GM19240 (cell line): ENCODE data around the gene RAB4B.
A peak's percentile ranks its signal among the peaks of the same experiment; 100 is the strongest.
"Not testable (repeated sequence)": the region's sequence is repeated elsewhere in the genome, so short reads cannot be mapped to it uniquely, and the experiment has no call there.

Experiments
- DNase-seq: peaks from one replicate; pipeline ENCODE4 v3.0.0; 2011; ENCODE audit warnings: low spot score; ENCODE audit not compliant: insufficient read length

Gene RAB4B

DNA sequence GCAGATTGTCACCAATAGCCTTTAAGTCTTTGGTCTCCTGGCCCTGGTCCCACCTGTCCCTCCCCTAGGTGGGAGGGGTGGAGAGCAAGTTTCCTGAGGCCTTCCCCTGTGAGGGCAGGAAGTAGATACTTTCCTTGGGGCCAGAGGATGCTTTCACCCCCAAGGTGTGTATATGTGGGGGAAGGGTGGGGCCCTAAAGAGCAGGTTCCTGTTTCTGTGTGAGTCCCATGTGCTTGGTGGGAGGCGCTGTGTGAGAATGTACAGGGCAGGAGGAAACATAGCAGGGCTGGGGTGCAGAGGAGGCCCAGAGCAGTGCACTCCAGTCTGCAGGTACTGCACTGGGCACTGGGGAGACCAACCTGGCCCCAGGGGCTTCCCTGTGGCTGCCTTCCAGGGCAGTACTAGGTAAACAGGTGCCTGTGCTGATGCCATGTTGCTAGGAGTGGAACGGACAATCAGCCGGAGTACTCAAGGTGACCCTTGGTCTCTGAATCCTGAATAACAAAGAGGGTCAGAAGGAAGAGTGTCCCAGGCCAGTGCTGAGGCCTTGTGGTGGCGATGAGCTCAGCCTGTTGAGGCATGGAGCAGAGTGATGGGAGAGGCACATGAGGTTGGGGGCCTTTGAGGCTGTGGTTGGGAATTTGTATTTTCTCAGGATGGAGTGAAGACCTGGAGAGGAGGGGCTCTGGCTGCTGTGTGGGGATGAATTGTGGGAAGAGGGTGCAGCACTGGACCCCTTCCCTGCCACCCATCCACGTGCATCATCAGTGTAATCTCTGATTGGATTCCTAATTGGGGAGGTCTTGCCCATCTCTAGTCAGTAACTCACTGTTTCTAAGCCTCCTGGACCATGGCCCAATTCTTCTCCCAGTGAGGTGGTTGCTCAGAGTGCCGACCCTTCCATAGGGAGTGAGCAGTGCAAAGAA lies 26.1 kb downstream of the RAB4B start:
- DNase-seq, result peak; percentile 33

DNA sequence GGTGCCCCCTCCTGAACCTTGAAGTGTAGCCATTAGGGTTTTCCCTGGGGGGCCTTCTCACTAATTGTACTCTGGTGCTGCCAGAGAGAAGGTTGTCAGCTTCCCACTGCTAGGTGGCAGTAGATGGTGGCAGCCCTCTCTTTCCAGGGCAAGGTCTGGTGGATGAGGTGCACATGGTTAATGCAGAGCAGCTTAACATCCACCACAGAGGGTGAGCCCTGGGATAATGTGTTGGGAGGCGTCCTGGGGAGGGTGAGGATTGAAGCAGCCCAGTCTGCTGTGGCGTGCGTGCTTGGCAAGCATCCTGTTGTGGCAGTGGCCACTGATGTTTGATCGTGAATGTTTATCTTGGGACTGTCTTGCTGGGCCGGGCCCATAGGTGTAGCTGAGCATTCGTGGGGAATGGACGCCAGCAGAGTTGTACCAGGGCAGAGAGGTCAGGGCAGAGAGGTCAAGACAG lies 26.8 kb downstream of the RAB4B start:
- DNase-seq, result no peak

DNA sequence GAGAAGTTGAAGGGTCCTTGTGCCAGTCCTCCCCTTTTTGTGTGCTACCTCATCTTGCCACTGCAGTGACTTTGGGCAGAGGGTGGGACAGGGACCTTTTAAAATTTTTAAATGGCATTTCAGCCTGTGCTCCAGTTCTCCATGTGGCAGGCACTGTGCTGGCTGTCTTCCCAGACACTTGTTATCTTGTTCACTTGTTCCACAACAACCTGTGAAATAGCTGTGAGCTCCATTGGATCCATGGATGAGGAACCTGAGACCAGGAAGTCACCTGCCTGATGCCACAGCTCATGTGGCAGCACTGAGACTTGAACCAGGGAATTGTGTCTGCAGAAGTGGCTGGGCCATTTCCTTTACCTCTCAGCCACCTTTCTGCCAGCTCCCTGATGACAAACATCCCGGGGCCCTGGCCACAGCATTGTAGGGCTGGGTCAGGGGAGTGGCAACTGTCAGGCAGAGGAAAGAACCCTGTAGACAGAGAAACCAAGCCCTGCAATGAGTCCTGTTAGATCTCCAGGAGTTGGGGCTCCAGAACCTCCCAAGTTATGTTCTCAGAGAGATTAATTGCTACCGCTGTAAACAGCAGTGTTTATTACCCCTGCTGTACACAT lies 27.3 kb downstream of the RAB4B start:
- DNase-seq, result no peak

DNA sequence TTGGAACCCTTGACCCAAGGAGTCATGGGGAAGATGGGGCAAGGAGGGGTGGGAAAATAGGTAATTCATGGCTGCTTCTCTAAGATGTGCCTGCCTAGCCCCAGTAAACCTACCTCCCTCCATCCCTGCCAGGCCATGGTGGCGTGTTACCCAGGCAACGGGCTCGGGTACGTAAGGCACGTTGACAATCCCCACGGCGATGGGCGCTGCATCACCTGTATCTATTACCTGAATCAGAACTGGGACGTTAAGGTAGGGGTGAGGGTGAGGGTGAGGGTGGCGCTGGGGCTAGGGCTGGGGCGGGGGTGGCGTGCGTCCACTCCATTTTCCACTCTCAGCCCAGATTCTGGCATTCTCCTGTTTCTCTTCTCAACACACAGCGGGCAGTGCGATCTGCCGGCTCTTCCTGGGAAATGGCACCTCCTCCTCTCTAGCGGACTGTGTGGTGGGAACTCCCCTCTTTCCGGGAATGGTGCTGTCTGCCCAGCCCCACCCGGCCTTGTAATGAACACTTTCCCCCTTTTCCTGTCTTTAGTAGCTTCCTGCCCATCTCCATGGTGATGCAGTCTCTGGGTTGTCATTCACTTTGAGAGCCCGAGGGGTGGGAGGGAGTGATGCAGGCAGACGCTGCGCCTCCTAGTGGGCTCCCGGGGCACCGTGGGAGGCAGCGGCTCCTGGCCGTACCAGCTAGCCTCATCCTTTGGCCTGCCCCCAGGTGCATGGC lies 28.5 kb downstream of the RAB4B start:
- peak; percentile 70 for DNase-seq

DNA sequence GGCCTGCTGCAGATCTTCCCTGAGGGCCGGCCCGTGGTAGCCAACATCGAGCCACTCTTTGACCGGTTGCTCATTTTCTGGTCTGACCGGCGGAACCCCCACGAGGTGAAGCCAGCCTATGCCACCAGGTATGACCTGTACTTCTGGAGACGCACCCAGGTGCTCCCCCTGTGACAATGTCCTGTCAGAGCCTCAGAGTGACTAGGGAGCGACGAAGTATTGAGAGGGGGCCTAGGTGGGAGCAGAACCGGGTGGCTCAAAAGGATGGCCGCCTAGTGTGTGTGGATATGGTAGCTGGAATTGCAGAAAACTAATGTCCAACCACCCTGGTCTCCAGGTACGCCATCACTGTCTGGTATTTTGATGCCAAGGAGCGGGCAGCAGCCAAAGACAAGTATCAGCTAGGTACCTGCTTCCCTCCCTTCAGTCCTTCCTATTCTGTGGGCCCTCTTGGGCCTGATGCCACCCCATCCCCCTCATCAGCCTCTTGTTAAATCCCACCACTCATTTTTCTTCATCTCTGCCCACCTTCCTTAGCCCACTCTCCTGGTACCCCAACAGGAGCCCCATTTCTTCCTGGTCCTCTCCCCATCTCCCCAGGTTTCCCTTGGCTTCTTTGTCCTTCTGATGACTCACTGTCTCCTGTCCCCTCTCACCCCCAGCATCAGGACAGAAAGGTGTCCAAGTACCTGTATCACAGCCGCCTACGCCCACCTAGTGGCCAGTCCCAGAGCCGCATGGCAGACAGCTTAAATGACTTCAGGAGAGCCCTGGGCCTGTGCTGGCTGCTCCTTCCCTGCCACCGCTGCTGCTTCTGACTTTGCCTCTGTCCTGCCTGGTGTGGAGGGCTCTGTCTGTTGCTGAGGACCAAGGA lies 29.3 kb downstream of the RAB4B start:
- DNase-seq, result no peak

DNA sequence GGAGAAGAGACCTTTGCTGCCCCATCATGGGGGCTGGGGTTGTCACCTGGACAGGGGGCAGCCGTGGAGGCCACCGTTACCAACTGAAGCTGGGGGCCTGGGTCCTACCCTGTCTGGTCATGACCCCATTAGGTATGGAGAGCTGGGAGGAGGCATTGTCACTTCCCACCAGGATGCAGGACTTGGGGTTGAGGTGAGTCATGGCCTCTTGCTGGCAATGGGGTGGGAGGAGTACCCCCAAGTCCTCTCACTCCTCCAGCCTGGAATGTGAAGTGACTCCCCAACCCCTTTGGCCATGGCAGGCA lies 29.9 kb downstream of the RAB4B start:
- no peak for DNase-seq

DNA sequence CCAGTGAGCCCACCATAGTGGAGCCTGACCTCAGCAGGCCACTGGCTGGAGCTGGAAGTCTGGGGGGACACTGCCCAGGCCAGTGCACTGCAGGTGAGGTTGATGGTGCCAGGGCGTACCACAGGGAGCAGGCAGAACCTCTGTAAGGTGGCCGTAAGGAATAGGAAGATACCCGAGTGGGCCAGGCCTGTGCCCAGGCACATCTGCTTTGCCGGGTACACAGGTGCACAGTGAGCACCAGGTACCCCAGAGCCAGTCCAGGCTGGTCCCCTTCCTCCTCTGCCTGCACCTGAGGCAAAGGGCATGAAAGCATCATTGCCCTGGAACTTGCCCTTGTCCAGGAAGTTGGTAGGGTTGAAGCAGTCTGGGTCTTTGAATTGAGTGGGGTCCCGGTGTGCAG lies 30.4 kb downstream of the RAB4B start:
- DNase-seq, result no peak

DNA sequence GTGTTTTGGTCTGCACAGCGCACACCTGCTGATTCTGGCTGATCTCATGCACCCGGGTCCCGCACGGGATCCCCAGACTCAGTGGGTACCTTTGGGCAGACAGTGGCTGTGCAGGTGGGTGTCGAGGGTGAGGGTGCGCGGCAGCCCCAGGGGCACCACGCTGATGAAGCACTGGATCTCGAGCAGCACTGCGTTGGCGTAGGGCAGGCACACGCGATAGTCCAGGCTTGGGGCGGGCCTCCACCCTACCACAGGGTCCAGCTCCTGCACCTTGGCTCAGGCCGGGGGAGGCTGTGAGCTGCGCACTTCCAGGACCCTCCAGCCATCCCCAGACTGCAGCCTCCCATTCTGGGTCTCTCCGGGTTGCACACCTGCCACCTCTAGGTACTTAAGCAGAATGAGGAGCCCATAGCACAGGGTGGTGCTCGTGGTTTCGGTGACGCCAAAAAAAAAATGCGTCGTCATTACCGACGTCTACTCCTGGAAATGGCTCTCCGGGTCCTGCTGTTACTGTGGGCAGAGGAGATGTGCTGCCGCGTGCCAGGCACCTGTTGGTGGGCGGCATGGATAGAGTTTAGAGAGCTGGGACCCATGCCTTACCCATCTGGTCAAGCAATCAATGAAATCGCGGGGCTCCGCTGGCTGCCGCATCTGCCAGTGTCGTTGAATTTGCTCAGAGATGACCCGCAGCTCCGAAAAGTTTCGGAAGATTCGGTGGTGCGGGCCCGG lies 31.5 kb downstream of the RAB4B start:
- no peak for DNase-seq

DNA sequence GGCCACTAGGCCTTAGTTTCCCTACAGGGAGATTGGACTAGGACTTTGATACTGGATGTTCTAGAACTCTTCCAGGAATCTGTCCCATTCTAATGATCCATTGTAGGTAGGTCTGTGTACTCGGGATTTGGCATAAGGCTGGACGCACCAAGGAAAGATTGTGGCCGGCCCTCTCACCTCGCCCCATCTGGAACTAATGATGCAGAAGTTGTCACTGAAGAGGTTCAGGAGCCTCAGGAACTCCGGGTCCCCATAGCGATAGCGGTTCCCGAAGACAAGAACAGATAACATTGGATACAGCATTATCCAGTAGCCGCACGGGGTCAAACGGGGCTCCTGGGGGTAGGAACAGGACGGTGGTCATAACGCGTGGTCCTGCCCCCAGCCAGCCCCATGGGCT lies 32.1 kb downstream of the RAB4B start:
- DNase-seq, result no peak

DNA sequence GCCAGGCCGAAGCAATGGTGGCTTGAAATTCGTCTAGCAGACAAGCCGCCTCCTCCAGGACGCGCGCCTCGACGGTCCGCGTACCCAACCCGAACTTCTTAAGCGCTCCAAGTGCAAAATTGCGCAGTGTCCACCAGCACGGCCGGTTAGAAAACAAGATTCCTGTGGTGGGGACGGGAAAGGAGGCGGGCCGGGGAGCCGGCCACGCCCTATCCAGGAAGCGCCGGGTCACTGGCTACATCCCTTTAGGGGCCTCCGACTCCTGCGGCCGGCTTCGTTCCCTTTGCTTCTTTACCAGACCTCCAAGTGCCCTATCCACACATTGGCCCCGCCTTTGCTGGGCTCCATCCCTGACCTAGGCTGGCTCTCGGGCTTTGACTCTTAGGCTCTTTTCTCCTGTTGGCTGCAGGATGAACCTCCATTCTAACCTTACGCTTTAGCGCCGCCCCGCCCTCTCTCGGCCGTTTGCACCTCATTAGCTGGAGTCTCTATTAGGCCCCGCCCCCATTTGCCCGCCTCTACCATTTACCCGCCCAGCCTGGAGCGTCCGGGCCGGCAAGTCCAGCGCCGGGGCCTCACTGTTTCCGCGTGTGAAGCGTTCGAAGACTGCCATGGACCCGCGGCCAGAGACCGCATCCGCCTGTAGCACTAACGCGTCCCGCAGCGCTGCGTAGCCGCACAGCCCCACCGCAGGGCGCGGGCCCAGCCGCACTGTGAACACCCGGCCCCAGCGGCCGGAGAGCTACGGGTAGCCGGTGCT lies 32.8 kb downstream of the RAB4B start:
- not testable (repeated sequence) for DNase-seq

DNA sequence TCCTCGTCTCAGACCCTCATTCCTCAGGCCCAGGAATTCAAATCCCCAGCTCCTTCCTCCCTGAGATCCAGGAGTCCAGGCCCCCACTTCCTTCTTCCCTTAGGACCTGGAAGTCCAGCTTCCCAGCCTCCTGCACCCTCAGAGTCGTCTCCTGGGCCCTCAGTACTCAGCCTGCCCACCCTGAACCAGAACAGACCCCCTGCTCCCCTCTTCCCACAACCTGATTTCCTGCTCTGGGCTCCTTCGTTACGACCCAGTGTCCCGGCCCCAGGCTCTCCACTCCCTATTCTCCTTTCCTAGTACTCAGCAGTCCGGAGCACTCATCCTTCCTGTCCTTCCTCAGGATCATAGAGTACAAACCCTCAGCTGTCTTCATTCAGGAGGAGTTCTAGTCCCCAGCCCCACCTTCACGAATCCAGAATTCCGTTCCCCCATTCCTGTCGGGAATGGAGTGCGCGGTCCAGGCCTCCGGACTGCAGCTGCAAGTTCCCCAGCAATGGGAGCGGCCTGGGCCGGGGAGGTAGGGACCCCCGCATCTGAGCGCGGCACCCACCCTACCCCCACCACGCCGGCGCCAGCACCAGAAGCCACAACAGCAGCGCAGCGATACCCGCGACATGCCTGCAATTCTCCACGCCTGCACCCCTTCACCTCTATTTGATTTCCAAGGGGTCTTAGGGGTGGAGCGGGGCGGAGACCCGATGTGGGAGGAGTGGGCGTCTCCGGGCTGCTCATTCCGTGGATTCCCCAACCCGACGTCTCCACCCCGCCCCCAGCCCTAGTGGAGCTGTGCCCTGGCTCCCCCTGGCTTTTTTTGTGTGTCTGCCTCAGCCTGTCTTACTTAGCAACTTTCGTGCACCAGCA lies 33.7 kb downstream of the RAB4B start:
- no peak for DNase-seq

DNA sequence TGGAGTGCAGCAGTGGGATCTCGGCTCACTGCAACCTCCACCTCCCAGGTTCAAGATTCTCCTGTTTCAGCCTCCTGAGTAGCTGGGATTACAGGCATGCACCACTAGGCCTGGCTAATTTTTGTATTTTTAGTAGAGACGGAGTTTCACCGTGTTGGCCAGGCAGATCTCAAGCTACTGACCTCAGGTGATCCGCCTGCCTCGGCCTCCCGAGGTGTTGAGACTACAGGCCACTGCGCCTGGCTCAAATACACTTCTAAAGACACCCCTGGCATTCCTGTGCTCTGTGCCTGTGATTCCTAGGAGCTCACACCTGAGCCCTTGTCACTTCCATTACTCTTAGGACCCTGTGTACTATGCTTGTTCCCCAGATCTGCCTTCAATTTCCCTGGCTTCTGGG lies 34.5 kb downstream of the RAB4B start:
- DNase-seq, result not testable (repeated sequence)

DNA sequence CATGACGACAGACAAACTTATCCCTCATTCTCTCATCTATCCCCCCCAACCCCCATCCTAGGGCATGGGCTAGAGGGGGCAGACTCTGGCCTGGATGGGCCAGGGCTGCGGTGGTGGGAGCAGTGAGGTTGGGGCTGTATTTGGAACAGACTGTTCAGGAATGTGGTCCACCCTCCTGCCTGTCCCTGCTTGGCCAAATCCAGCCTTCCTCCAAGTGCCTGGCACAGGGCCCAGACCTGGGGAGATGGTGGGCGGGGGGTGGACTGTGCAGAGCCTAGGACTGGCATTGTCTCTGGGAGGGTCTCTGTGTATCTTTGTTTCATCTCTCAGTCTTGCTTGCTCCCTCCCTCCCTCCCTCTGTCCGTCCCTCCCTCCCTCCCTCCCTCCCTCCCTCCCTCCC lies 35.1 kb downstream of the RAB4B start:
- DNase-seq, result no peak

DNA sequence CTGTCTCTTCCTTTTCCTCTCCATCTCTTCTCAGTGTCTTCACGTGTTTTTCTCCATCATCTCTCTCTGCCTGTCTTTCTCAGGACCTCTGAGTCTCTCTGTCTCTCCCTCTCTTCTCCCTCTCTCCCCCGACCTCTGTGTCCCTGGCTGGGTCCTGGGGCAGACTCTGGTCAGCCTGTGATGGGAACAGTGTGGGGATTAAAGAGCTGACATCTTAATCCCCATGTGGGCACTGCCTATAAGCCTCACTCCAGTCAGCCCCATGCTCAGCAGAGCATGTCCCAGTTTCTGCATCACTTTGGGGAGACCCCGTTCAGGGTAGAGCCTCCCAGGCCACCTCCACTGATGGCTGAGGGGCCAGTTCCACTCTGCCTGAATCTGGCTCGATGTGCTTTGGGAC lies 37.2 kb downstream of the RAB4B start:
- DNase-seq, result no peak

DNA sequence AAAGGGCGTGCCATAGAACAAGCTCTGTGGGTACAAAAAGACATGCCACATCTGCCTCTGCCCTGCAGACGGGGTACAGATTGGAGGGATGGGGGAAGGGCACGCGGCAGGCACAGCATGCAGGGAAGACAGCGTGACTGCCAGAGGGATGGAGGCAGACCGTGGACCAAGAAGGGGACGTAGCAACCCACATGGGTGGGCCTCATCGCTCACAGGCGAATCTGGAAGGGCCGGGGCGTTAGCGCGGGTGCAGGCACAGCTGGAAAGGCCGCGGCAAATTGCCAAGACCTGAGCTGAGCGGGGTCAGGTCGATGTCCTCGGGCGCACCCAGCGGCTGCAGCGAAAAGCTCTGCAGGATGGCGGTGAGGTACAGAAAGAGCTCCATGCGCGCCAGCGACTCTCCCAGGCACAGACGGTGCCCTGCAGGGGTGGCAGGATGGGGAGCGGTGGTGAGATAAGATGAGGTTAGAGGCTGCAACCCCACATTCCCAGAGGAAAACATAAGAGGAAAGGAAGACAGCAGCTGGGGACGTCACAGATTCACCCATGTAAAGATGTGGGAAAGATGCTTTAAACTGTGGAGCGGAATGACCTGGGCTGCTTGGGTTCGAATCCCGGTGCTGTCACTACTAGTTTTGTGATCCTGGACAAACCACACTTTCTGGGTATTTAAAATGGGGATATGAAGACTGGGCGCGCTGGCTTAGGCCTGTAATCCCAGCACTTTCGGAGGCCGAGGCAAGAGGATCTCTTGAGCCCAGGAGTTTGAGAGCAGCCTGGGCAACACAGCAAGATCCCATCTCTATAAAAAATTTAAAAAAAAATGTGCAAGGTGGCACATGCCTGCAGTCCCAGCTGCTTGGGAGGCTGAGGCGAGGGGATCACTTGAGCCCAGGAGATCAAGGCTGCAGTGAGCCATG lies 40.7 kb downstream of the RAB4B start:
- not testable (repeated sequence) for DNase-seq

DNA sequence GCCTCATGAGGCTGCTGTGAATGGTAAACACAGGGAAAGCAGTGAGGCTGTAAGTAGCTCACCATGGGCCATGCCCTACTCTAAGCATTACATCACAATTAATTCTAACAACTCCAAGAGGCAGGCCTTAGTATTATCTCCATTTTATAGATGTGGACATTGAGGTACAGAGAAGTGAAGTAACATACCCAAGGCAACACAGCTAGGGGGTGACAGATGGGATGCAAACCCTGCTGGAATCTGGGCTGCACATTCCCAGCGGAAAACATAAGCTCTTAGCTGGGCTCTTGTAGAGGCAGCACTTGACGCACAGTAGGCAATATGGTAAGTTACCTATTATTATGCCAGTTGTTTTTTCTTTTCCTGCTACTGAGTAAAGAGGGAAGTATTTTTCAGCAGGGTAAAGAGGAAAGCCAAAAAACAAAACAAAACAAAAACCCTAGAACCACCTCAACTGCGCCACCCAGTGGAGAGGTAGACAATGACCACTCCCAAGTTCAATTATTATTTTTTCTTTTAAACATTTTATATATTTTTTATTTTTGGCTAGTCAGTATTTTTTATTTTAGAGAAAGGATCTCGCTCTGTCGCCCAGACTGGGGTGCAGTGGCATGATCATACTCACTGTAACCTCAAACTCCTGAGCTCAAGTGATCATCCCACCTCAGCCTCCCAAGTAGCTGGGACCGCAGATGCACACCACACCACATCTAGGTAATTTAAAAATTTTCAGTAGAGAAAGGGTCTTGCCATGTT lies 41.6 kb downstream of the RAB4B start:
- DNase-seq, result not testable (repeated sequence)

DNA sequence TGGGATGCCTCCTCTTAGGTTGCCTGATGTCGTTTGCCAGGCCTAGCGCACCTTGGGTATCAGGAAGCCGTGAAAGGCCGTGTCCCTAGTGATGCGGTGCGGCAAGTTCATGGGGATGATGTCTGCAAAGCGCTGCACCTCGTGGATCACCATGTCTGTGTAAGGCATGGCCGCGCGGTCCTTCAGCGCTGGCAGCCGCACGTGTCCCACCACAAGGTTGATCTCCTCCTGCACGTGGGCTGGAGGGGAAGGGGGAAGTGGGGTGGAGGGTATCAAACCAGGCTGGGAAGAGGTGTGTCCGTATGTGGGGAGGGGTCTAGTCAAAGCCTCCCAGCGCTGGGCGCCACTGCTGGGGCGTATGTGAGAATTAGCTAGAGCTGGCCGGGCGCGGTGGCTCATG lies 44.1 kb downstream of the RAB4B start:
- DNase-seq, result no peak
